Liver (tissue), 9 donors: ENCODE measurements around the gene PPM1G. TPM values are rescaled to one million over a fixed set of nuclear protein-coding genes. Genes with fewer than 3 reads are reported as not detected.

Experiments
- DNase-seq: peaks from one replicate; pipeline ENCODE4 v3.0.0-alpha.2; 2017; ENCODE audit warnings: low spot score
- H3K27ac ChIP-seq, 2 donors: one replicate each; pipeline ENCODE4 v1.7.0; 2013; ENCODE audit warnings: inconsistent platforms in 2 of 2, low read length in 2 of 2, control low read depth in 1 of 2, low read depth in 1 of 2, mild to moderate bottlenecking in 1 of 2
- H3K27me3 ChIP-seq, 4 donors: one replicate each; pipeline versions ENCODE4 v1.6.1 to v1.7.0; 2013; ENCODE audit warnings: low read length in 3 of 4, inconsistent platforms in 1 of 4, mild to moderate bottlenecking in 1 of 4, moderate library complexity in 1 of 4; ENCODE audit not compliant: control insufficient read depth in 4 of 4, insufficient read depth in 4 of 4
- H3K36me3 ChIP-seq, 4 donors: one replicate each; pipeline versions ENCODE4 v1.6.1 to v1.7.0; 2013; ENCODE audit warnings: low read length in 3 of 4, mild to moderate bottlenecking in 3 of 4, low read depth in 1 of 4, moderate library complexity in 1 of 4; ENCODE audit not compliant: control insufficient read depth in 4 of 4, insufficient read depth in 3 of 4
- H3K4me1 ChIP-seq, 4 donors: one replicate each; pipeline versions ENCODE4 v1.6.1 to v1.7.0; 2013; ENCODE audit warnings: low read length in 3 of 4, mild to moderate bottlenecking in 3 of 4, moderate library complexity in 1 of 4; ENCODE audit not compliant: control insufficient read depth in 4 of 4, insufficient read depth in 4 of 4
- H3K4me3 ChIP-seq, 3 donors: one replicate each; pipeline versions ENCODE4 v1.6.1 to v1.7.0; 2013; ENCODE audit warnings: low read length in 3 of 3, control low read depth in 1 of 3, low read depth in 1 of 3, mild to moderate bottlenecking in 1 of 3
- H3K9ac ChIP-seq, 2 donors: one replicate each; pipeline ENCODE4 v1.7.0; 2013; ENCODE audit warnings: low read length in 2 of 2, mild to moderate bottlenecking in 2 of 2, moderate library complexity in 2 of 2, control low read depth in 1 of 2, low read depth in 1 of 2
- H3K9me3 ChIP-seq, 4 donors: one replicate each; pipeline versions ENCODE4 v1.6.1 to v1.7.0; 2013; ENCODE audit warnings: low read length in 3 of 4; ENCODE audit not compliant: control insufficient read depth in 4 of 4
- CTCF ChIP-seq: fragments of 150-350 bp; IDR thresholded peaks from 2 replicates; pipeline ENCODE4 v1.5.1; 2017; ENCODE audit warnings: improper control_type of control experiment, low read depth, low read length; ENCODE audit not compliant: missing input control
- EGR1 ChIP-seq, 2 donors: IDR thresholded peaks; 2 replicates each; pipeline ENCODE4 v1.6.1; 2016 to 2018; ENCODE audit warnings: antibody characterized with exemption in 2 of 2, low read depth in 2 of 2
- FOXA1 ChIP-seq: IDR thresholded peaks from 2 replicates; pipeline ENCODE4 v1.6.1; 2016; ENCODE audit warnings: antibody characterized with exemption
- FOXA2 ChIP-seq: IDR thresholded peaks from 2 replicates; pipeline ENCODE4 v1.6.1; 2016; ENCODE audit warnings: antibody characterized with exemption
- GABPA ChIP-seq, 2 donors: IDR thresholded peaks in 1 of 2; conservative IDR thresholded peaks in 1 of 2; 2 replicates each; pipeline ENCODE4 v1.6.1; 2016; ENCODE audit warnings: antibody characterized with exemption in 2 of 2, mild to moderate bottlenecking in 1 of 2, moderate library complexity in 1 of 2
- HNF4A ChIP-seq, 2 donors: conservative IDR thresholded peaks; 2 replicates each; pipeline ENCODE4 v1.6.1; 2016; ENCODE audit warnings: antibody characterized with exemption in 2 of 2, mild to moderate bottlenecking in 2 of 2
- HNF4G ChIP-seq: IDR thresholded peaks from 2 replicates; pipeline ENCODE4 v1.6.1; 2016; ENCODE audit warnings: antibody characterized with exemption
- JUND ChIP-seq, 2 donors: IDR thresholded peaks; 2 replicates each; pipeline ENCODE4 v1.6.1; 2016; ENCODE audit warnings: antibody characterized with exemption in 2 of 2
- MAX ChIP-seq: IDR thresholded peaks from 2 replicates; pipeline ENCODE4 v1.6.1; 2016; ENCODE audit warnings: antibody characterized with exemption
- NR2F2 ChIP-seq: IDR thresholded peaks from 2 replicates; pipeline ENCODE4 v1.6.1; 2016; ENCODE audit warnings: antibody characterized with exemption
- RAD21 ChIP-seq, 2 donors: IDR thresholded peaks; 2 replicates each; pipeline ENCODE4 v1.6.1; 2016; ENCODE audit warnings: antibody characterized with exemption in 2 of 2, mild to moderate bottlenecking in 2 of 2
- REST ChIP-seq: IDR thresholded peaks from 2 replicates; pipeline ENCODE4 v1.6.1; 2016; ENCODE audit warnings: antibody characterized with exemption, mild to moderate bottlenecking
- RXRA ChIP-seq, 2 donors: IDR thresholded peaks; 2 replicates each; pipeline ENCODE4 v1.6.1; 2017 to 2018; ENCODE audit warnings: antibody characterized with exemption in 2 of 2, mild to moderate bottlenecking in 1 of 2
- SP1 ChIP-seq: IDR thresholded peaks from 2 replicates; pipeline ENCODE4 v1.6.1; 2018; ENCODE audit warnings: antibody characterized with exemption, mild to moderate bottlenecking
- TAF1 ChIP-seq: conservative IDR thresholded peaks from 2 replicates; pipeline ENCODE4 v1.6.1; 2016; ENCODE audit warnings: antibody characterized with exemption, mild to moderate bottlenecking
- YY1 ChIP-seq: IDR thresholded peaks from 2 replicates; pipeline ENCODE4 v1.6.1; 2016; ENCODE audit warnings: antibody characterized with exemption, mild to moderate bottlenecking
- ZBTB33 ChIP-seq: IDR thresholded peaks from 2 replicates; pipeline ENCODE4 v1.6.1; 2016; ENCODE audit warnings: antibody characterized with exemption
- WGBS: extraction: QIAGEN DNeasy Blood & Tissue Kit; methylation state at CpG from one replicate; pipeline ENCODE4 v1.1.7; 2013; 5-methylcytosine and 5-hydroxymethylcytosine counted together
- polyA plus RNA-seq, 2 donors: library from polyadenylated mRNA; stranded (reverse) in 1 of 2; unstranded in 1 of 2; fragments of 200-250 nt in 1 of 2; fragments of >200 nt in 1 of 2; fragmentation: Nextera tagmentation in 1 of 2; extraction: Ambion mirVana in 1 of 2; gene quantifications; one replicate each; pipeline versions ENCODE4 v1.2.1 to v1.2.3, GENCODE V29; 2013 to 2015
- total RNA-seq, 2 donors: library from RNA; depleted of rRNA; stranded (reverse); fragments of >200 nt; gene quantifications; one replicate each; pipeline ENCODE4 v1.2.3, GENCODE V29; 2014
- TF ChIP-seq, protein P1 (sequence below): IDR thresholded peaks from 2 replicates; pipeline ENCODE4 v1.6.1; 2016; ENCODE audit warnings: antibody characterized with exemption
- donor health status: healthy.
- donor health status: healthy.
- donor health status: healthy.
- donor health status: healthy.
- donor health status: healthy.

PPM1G gene
- total and polyA plus RNA-seq, 4 donors: 26.4 to 45.5 (median 33.1) TPM

- H3K27me3 ChIP-seq: no peaks in the 10 kb centered on the region
- TF ChIP-seq TAF1: no peak
- TF ChIP-seq NR2F2: no peak
- no peak for TF ChIP-seq HNF4G
- no peak for TF ChIP-seq JUND (IDR thresholded peaks at IDR 0.05)
- TF ChIP-seq FOXA2: no peak
- no peak for TF ChIP-seq SP1
- TF ChIP-seq GABPA (IDR thresholded peaks at IDR 0.05 in 1 of 2, conservative IDR thresholded peaks at IDR 0.05 in 1 of 2): no peak
- no peak for TF ChIP-seq FOXA1
- TF ChIP-seq RXRA (IDR thresholded peaks at IDR 0.05): no peak
- no peak for TF ChIP-seq ZBTB33
- TF ChIP-seq MAX: no peak
- no peak for TF ChIP-seq CTCF
- TF ChIP-seq REST: no peak
- TF ChIP-seq RAD21 (IDR thresholded peaks at IDR 0.05): no peak
- TF ChIP-seq HNF4A (conservative IDR thresholded peaks at IDR 0.05): no peak
- no peak for TF ChIP-seq YY1
- no peak for TF ChIP-seq EGR1 (IDR thresholded peaks at IDR 0.05; ENCODE audit: low read depth in 2 of 2)
- TF ChIP-seq, protein P1, sequence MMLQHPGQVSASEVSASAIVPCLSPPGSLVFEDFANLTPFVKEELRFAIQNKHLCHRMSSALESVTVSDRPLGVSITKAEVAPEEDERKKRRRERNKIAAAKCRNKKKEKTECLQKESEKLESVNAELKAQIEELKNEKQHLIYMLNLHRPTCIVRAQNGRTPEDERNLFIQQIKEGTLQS: no peak
- H3K9ac ChIP-seq: no peak overlapping the region
- peak; percentile 61 for DNase-seq
- WGBS: 93% methylated on average over 10 of the region's 10 CpGs
- H3K27ac ChIP-seq: no peak overlapping the region
- H3K9me3 ChIP-seq: no peaks in the 10 kb centered on the region
- H3K4me1 ChIP-seq: peaks cover 3 to 10% (median 6%) of the 10 kb centered on the region in 4 donors
- no peak overlapping the region for H3K4me3 ChIP-seq
- H3K36me3 ChIP-seq: peaks cover 14 to 51% (median 39%) of the 10 kb centered on the region in 4 donors
Observed at GRCh38 chr2:27441226-27441926, 32.0 kb upstream of the PPM1G start.
